Activated CD4-positive, CD25-positive, alpha-beta regulatory T cell (primary cell): Measurements from ENCODE around the gene FAM50A.

ENCODE experiments used
- DNase-seq, 4 experiments: peaks; one replicate each; lab custom pipeline; 2025; lab: John Stamatoyannopoulos, UW

FAM50A gene

DNA sequence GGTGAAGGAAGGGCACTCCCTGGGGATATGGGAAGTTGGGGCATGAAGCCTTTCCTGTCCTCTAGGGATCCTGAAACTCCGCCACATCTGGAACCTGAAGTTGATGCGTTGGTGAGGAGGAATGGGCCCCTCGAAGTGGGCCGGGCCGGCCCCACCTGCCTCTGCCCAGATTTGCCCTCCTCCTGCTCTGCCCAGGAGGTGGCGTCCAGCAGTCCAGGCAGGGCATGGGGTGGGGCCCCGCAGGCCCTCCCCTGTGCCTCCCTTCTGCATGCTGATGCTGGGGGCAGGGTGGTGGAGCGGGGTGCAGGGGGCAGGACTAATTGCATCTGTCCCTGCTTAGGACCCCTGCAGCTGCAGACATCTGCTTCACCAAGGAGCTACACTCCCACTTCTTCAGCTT, 30.8 kb upstream of the FAM50A start:
- no peak for DNase-seq

DNA sequence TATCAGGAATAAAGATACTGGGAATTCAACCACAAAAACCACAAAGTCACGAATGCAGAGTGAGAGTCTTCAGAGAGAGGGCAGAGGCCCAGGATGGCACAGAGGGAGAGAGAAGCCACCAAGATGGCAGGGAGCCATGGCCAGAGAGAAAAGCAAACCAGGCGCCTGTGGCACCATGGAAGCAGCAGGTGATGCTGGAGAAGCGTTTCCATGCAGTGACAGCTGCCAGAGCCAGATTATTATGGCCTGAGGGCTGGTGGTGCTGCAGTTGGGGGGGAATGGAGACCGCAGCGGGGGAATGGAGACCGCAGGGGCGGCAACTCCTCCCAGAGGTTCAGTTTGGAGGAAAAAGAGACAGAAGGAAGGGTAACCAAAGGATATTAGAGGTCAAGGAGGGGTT, 26.8 kb upstream of the FAM50A start:
- no peak for DNase-seq

DNA sequence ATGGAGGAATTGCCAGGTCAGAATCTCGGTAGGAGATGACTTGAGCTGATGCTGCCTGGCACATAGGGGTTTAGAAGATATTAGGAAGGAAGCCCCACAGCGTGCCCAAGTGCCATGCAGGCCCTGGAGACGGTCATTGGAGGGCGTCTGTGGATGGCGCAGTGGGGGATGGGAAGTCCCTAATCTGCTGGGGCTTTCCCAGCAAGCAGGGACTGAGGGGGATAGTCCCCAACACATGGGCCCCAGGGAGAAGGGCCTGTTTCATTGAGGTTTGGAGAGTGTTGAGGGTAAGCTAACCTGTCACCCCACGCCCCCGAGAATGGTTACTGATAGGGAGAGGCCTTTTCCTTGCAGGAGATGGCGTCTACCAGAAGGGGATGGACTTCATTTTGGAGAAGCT, 24.8 kb upstream of the FAM50A start:
- no peak for DNase-seq

DNA sequence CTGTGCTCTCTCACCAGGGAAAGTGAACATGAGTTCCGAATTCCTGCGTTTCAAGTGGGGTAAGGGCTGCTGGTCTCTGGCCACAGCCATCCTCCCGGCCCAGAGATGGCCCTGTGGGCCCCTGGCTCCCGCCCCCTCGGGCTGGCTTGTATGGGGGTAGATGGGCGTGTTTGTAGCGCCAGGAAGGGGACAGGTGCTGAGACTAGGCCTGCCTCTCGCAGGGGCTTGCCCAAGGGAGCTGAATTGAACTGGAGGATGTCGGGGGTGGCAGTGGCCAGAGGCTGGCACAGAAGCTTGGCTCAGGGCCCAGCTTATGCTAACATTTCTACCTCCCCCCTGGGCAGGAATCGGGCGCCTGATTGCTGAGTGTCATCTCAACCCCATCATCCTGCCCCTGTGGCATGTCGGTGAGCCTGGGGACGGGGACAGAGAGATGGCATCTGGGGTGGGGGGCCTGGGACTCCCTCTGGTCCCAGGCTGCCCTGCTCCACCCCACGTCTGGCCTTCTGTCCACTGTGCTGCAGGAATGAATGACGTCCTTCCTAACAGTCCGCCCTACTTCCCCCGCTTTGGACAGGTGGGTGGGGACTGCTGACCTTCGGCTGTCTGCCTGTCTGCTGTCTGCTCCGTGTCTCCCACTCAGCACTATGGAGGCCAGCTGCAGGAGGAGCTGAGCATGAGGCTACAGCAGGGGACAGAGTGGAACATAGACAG, 24.1 kb upstream of the FAM50A start:
- no peak for DNase-seq

DNA sequence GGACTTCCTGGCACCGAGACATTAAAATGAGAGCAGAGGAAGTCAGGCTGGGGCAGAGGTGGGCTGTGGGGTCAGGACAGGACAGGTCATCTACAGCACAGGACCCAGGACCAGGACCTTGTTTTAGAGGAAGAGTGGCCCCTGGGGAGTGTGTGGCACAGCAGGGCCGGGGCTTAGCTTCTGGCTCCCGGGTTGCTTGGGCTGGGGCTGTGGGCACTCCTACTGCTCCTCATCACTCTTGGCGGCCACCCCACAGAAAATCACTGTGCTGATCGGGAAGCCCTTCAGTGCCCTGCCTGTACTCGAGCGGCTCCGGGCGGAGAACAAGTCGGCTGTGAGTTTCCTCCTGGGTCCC, 23.6 kb upstream of the FAM50A start:
- no peak for DNase-seq

DNA sequence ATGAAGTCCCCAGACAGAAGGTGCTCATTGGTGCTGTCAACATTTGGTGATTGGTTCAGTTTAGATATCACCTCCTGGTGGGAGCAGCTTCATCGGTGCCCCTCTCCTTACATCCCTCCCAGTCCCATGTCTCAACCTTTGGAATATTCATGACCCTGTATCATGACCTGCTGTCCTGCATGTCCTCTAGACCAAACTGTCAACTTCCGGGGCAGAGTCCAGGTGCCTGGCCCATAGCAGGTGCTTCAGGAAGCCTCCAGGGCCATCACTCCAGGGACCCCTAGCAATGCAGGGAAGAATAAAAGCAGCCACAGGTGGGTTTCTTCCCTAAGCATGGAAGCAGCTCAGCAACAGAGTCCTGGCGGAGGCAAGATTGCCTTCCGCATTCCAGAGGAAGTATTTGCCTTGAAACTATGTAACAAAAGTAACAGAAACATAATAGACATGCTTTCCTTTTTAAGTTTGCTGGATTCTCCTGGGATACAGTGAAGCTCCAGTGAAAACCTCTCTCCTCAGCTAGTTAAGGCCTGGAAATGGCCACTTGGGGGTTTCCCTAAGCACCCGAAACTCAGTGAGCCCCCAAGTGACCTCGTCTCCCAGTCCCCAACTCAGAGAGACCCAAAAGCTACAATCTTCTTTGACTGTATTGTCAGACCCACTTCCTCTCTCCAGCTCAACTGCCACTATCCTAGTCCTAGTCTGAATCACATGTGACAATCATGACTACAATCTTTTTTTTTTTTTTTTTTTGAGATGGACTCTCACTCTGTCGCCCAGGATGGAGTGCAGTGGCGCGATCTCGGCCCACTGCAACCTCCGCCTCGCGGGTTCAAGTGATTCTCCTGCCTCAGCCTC, 16.8 kb upstream of the FAM50A start:
- no peak for DNase-seq

DNA sequence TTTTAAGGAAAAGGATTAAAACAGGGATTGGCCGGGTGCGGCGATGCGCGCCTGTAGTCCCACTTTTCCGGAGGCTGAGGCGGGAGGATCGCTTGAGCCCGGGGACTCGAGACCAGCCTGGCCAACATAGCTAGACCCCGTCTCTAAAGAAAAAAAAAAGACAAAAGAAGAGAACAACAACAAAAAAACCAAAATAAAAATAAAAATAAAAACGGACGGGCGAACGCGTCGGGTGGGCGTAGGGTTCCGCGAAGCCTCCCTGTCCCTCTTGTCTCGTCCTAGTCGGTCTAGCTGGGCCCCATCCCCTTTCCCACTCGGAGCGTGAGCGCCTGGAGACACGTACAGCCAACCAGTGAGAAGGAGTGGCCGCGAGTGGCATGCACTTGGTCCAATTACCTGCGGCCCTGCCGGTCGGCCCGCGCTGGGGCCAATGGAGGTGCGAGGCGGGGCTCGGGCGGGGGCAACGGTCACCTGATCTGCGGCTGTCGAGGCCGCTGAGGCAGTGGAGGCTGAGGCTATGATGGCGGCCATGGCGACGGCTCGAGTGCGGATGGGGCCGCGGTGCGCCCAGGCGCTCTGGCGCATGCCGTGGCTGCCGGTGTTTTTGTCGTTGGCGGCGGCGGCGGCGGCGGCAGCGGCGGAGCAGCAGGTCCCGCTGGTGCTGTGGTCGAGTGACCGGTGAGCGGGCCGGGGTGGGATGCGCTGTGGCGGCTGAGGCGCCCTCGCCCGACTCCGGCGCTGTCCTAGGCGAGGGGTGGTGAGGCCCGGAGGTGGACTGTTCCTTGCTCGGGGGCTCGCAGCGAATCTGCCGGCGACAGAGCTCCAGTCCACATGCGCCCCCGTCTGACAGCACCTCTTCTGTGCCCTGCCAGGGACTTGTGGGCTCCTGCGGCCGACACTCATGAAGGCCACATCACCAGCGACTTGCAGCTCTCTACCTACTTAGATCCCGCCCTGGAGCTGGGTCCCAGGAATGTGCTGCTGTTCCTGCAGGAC, 15.5 kb upstream of the FAM50A start, which contains the start of gene ATP6AP1:
ATP6AP1 (plus strand) TSS at position 502 of the 996 bp plus-strand sequence; CDS start at position 518, 16 bp downstream.
- peak; percentile 62 to 79 (median 72) for DNase-seq

DNA sequence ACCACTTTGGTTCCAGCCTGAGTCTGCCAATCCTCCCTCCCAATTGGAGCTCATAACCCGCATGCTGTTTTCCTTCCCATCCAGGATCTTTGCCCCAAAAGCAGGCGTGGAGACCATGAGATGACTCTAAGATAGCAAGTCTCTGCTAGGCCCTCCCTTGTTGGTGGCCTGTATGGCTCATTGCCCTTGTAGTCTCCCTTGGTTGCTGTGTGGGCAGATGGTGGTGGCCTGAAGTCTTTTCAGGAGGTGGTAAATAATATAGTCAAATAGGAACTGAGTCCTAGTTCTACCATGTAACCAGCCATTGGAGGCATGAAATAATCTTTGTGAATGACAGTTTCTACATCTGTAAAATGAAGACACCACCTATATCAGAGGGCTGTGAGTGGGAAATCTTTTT, 14.2 kb upstream of the FAM50A start:
- no peak for DNase-seq

DNA sequence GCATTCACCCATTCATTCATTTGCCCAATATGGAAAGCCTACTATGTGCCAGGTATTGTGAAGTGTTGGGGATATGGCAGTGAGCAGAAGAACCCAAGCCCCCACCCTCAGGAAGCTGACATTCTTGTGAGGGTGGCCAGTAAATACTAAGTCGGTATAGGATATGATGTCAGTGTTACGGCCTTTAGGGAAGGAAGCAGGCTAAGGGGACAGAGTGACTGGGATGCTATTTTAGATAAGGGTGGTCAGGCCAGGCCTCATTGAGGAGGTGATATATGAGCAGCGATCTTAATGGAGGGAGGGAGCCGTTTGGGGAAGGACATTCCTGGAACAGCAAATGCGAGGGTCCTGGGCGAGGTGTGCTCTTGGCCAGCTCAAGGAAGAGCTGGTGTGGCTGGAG, 13.5 kb upstream of the FAM50A start:
- DNase-seq = no peak

DNA sequence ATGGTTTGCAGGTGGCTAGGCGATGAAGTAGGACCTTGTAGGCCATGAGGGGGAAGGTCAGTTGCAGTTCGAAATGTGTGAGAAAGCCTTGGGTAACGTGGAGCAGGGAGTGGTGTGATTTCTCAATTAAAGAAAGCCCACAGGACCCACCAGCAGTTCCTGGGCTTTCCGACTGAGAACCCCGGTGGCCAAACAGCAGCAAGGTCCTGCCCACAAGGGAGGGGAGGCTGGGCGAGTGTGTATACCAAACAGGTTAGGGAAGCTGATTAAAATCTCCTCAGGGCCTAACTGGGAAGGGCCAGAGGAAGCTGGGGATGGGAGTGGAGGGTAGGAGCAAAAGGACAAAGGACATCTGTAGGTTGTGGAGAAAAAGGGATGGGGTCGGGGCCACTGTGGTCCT, 13.0 kb upstream of the FAM50A start:
- DNase-seq = no peak

DNA sequence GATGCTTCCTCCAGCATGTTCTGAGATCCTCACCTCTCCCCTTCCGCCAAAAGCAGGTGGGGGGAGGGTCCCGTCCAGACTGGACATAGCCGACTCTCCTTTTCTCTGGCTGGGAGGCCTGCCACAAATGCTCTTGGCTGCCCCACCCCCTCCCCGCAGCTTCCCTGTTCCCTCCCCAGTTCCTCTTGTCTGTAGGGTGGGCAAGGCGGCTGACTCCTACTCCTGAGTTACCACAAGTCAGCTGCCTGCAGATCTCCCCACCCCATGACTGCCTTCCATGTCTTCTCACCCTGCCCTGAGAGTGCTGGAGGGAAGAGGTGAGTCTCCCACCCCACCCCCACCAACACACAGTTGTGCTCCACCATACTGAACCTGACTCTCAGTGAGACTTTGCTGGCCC, 12.6 kb upstream of the FAM50A start:
- DNase-seq = no peak

DNA sequence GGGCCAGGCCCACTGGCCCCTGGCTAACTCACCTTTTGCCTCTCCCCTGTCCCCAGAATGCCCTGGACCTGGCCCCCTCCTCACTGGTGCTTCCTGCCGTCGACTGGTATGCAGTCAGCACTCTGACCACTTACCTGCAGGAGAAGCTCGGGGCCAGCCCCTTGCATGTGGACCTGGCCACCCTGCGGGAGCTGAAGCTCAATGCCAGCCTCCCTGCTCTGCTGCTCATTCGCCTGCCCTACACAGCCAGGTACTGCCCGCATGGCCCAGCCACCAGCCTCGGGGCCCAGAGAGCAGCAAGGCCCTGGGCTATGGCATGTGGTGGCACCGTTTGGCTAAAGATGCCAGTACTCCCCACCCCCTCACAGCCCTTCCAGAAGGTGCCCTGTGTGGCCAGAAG, 11.7 kb upstream of the FAM50A start:
- DNase-seq = no peak

DNA sequence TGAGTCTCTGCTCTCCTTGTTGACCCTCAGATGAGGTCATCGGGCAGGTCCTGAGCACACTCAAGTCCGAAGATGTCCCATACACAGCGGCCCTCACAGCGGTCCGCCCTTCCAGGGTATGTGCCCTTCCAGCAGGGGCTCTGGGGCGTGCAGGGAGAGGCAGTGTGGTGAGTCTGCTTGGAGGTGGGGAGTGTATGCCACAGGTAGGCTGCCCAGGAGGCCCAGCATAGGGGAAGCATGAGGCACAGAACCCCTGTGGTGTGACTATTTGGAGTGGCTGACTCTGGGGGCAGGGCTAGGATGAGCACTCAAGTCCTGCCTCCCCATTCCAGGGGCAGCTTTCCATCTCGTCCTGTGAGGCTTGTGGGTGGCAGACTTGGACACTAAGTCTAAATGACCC, 10.3 kb upstream of the FAM50A start:
- no peak for DNase-seq

DNA sequence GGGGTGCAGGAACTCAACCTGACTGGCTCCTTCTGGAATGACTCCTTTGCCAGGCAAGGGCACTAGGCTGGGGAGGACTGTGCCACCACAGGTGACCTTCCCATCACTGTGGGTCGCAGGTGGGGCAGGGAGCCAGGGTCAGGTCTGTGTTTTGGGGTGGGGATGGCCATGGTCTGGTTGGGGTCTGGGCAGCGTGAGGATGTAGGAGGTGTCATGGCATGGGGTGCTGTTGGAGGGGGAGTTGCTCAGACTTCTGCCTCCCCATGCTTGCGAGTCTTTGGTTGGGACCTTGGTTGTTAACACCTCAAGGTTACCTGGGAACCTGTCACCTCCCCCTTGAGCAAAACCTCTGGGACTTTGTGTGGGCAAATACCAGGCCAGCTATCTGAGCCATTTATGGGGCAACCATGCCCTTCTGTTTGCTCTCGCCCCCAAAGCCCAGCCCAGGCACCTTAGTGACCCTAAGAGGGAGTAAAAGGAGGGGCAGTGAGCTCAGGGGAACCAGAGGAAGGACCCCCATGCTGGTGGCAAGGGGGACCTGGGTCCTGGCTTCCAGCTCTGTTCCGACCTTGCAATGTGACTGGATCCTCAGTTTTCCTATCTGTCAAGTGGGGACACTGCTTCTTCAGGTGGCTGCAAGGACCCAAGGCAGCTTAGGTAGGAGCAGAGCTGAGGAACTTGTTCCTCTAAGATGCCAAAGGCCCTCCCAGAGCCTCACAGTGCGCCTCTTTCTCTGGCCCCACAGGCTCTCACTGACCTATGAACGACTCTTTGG, 9.4 kb upstream of the FAM50A start:
- DNase-seq = no peak

DNA sequence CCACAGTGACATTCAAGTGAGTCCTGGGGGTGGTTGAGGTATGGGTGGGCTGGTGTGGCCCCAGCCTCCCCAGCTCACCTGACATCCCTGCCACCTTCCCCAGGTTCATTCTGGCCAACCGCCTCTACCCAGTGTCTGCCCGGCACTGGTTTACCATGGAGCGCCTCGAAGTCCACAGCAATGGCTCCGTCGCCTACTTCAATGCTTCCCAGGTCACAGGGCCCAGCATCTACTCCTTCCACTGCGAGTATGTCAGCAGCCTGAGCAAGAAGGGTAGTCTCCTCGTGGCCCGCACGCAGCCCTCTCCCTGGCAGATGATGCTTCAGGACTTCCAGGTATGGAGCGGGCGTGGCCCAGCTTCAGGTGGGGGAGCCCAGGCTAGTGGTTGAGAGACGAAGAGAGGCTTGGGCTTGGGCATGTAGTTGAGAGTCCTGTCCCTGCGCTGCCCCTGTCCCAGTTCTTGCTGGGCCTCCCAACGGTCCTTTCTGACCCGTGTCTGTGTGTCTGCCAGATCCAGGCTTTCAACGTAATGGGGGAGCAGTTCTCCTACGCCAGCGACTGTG, 8.7 kb upstream of the FAM50A start:
- no peak for DNase-seq

DNA sequence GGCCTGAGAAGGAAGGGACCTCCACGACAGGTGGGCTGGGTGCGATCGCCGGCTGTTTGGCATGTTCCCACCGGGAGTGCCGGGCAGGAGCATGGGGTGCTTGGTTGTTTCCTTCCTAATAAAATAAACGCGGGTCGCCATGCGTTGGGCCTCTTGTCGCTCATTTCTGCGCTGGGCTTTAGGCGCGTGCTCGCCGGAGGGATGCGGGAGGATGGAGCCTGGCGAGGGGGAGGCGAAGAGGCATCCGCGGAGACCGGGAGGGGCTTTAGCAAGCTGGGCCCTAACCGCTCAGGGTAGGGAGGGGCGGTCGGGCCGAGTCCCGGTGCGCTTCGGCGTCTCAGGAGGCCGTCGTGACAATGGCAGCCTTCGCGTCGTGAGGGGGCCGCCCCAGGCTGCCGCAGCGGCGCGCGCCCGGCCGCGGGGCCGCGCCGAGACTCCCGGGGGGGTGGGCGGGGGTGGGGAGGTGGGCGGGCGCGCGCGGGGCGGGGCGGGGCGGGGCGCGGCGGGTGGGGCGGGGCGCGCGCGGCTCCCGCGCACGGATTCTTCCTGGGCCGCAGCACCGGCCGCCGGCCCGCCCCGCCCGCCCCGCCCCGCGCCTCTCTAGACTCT, 7.5 kb upstream of the FAM50A start:
- peak; percentile 18 to 43 (median 25) for DNase-seq

DNA sequence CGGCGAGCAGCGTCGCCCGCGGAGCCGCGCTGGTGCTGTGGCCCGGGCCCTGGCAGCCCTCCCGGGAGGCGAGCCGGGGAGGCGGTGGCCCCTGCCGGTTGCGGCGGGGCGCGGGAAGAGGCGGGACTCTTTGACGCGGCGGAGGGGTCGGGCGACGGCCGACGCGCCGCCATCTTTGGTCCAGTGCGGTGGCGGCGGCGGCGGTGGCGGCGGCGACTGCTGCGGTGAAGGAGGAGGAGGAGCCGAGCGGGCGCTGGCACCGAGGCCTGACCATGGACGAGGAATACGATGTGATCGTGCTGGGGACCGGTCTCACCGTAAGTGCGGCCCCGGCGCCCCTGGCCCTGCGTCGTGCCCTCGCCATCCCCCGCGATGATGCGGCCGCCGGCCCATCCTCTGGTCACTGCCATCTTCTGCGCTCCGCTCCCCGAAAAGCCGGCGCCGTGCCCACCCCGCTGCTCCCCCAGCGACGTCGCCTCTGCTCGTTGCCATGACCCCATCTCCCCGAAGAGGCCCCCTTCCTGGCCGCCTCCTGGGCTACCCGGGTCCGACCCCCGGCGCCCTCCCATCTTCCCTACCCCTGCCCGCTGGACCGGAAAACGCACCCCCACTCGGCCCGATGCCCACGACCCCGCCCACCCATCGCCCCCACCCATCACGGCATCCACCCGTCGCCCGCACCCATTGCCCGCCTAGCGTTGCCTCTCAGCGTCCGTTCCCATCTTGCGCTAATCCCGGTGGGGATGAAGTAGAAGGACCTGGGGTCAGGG, 6.8 kb upstream of the FAM50A start, which contains the start of gene GDI1:
GDI1 (plus strand) TSS at position 172 of the 770 bp plus-strand sequence; CDS start at position 273, 101 bp downstream.
- DNase-seq = peak; percentile 18 to 43 (median 28)

DNA sequence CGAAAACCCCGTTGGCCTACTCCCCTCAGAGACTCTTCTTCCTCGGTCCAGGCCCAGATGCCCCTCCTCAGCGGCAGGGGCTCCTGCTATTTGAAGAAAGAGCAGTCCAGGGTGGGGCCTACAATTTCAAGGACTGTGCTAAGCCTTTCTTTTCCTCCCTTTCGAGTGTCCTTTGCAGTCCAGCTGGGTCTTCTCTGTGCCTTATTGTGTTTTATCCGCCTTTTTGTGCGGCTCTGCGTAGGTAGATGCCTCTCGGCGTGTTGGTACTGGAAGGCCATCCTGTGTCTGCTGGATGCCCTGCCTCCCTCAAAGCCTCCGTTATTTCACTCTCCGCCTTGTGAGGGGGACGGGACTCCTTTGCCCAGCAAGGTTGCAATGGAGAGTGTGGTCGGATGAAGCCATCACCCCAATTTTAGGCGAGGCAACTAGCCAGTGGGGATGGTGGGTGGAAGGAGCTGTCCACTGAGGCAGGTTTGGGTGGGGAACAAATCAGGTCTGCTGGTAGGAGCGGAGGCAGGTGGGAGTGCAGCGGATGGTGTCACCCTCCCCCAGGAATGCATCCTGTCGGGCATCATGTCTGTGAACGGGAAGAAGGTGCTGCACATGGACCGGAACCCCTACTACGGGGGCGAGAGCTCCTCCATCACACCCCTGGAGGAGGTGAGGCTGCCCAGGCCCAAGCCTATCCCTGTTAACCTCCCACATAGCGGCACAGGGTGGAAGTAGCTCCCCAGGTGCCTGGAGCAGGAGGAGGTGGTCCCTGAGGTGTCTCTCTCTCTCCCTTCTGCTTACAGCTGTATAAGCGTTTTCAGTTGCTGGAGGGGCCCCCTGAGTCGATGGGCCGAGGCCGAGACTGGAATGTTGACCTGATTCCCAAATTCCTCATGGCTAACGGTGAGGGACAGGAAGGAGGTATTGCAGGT, 5.7 kb upstream of the FAM50A start:
- no peak for DNase-seq

DNA sequence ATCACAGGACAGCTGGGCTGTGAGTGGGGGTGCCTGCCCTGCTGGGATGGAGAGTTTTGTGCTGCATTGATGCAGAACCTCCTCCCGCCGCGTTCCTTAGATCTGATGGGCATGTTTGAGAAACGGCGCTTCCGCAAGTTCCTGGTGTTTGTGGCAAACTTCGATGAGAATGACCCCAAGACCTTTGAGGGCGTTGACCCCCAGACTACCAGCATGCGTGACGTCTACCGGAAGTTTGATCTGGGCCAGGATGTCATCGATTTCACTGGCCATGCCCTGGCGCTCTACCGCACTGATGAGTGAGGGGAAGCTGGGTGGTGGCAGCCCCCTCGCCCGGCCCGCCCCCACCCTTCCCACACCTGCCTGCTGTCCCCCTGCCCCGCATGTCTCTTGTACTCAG, 4.1 kb upstream of the FAM50A start:
- no peak for DNase-seq
